Stimulated activated CD8-positive, alpha-beta memory T cell treated with anti-CD3 and anti-CD28 coated beads, Interleukin-2, amount 100 ng/mL, for 1 hour (primary cell): ENCODE data around the gene ZNF583.

Experiments used
- DNase-seq, 2 donors: peaks; one replicate each; pipeline ENCODE4 v3.0.0-alpha.2; 2020; ENCODE audit warnings: low read depth in 2 of 2

The ZNF583 gene

GRCh38 chr19:56403764-56404704 lies at the start of gene ZNF583:
Gene ZNF583 (plus strand): TSS chr19:56404332. CDS start chr19:56407115, 2,783 bp downstream.
- peak; percentile 81 to 87 for DNase-seq

GRCh38 chr19:56355517-56355916 lies 48.6 kb upstream of the ZNF583 start:
- DNase-seq = no peak

- no peak for DNase-seq
Measured at GRCh38 chr19:56356944-56357343, 47.2 kb upstream of the ZNF583 start.

GRCh38 chr19:56360841-56361240 lies 43.3 kb upstream of the ZNF583 start:
- DNase-seq = no peak

- peak; percentile 52 to 63 for DNase-seq
Measured at GRCh38 chr19:56367829-56368711, 36.1 kb upstream of the ZNF583 start.

- no peak for DNase-seq
Measured at GRCh38 chr19:56369886-56370676, 34.1 kb upstream of the ZNF583 start.

GRCh38 chr19:56372281-56372680 lies 31.9 kb upstream of the ZNF583 start:
- DNase-seq = no peak

GRCh38 chr19:56377105-56377924 lies 26.8 kb upstream of the ZNF583 start:
- no peak for DNase-seq

GRCh38 chr19:56383826-56384605 lies 20.1 kb upstream of the ZNF583 start:
- DNase-seq = no peak

- peak; percentile 75 to 83 for DNase-seq
Measured at GRCh38 chr19:56393119-56394012, 10.8 kb upstream of the ZNF583 start, which contains the start of gene ZNF582. Gene ZNF582 (minus strand): TSS chr19:56393534. CDS start chr19:56391752, 1,782 bp downstream.

- no peak for DNase-seq
Measured at GRCh38 chr19:56398809-56399208, 5.3 kb upstream of the ZNF583 start.

- no peak for DNase-seq
Measured at GRCh38 chr19:56400485-56400884, 3.6 kb upstream of the ZNF583 start.

- no peak for DNase-seq
Measured at GRCh38 chr19:56403261-56403660, 871 bp upstream of the ZNF583 start.

- no peak for DNase-seq
Measured at GRCh38 chr19:56404705-56405056, 549 bp downstream of the ZNF583 start.

GRCh38 chr19:56405062-56405461 lies 930 bp downstream of the ZNF583 start:
- DNase-seq = no peak

GRCh38 chr19:56423276-56423984 lies 19.3 kb downstream of the ZNF583 start:
- no peak for DNase-seq

GRCh38 chr19:56423985-56424353 lies 19.8 kb downstream of the ZNF583 start:
- DNase-seq = no peak

GRCh38 chr19:56441206-56441792 lies 37.2 kb downstream of the ZNF583 start:
- no peak for DNase-seq
